KMS-11 (cell line): ENCODE results near the gene PERCC1.

Source experiments
- H2AFZ ChIP-seq: fragments of 200-600 bp; sonication (generic); 2 replicates; pipeline ENCODE4 v1.6.1; 2016; ENCODE audit warnings: antibody characterized with exemption, mixed run types, low read depth
- H3K27ac ChIP-seq: fragments of 200-600 bp; sonication (generic); 2 replicates; pipeline ENCODE4 v1.6.1; 2016; ENCODE audit warnings: mild to moderate bottlenecking, mixed run types
- H3K27me3 ChIP-seq: fragments of 200-600 bp; sonication (generic); 2 replicates; pipeline ENCODE4 v1.6.1; 2017; ENCODE audit warnings: mild to moderate bottlenecking, low read depth, mixed run types, moderate library complexity; ENCODE audit not compliant: insufficient read depth
- H3K36me3 ChIP-seq: fragments of 200-600 bp; sonication (generic); 2 replicates; pipeline ENCODE4 v1.6.1; 2017; ENCODE audit warnings: mild to moderate bottlenecking, mixed run types; ENCODE audit not compliant: insufficient read depth
- H3K4me1 ChIP-seq: fragments of 200-600 bp; sonication (generic); 2 replicates; pipeline ENCODE4 v1.6.1; 2016; ENCODE audit warnings: mild to moderate bottlenecking, low read depth, mixed run types; ENCODE audit not compliant: poor library complexity, severe bottlenecking
- H3K4me2 ChIP-seq: fragments of 200-600 bp; sonication (generic); 2 replicates; pipeline ENCODE4 v1.7.0; 2016; ENCODE audit warnings: mild to moderate bottlenecking, mixed run types
- H3K4me3 ChIP-seq: fragments of 200-600 bp; sonication (generic); IDR thresholded peaks from 2 replicates; pipeline ENCODE4 v1.6.1; 2017; ENCODE audit warnings: low read depth, low read length, mixed read lengths; ENCODE audit not compliant: insufficient read depth
- H3K79me2 ChIP-seq: fragments of 200-600 bp; sonication (generic); 2 replicates; pipeline ENCODE4 v1.6.1; 2016; ENCODE audit warnings: low read depth, mixed run types; ENCODE audit not compliant: insufficient read depth
- H3K9ac ChIP-seq: fragments of 200-600 bp; sonication (generic); 2 replicates; pipeline ENCODE4 v1.6.1; 2016; ENCODE audit warnings: mild to moderate bottlenecking, mixed run types
- H4K20me1 ChIP-seq: fragments of 200-600 bp; sonication (generic); 2 replicates; pipeline ENCODE4 v1.6.1; 2016; ENCODE audit warnings: mild to moderate bottlenecking, mixed run types; ENCODE audit not compliant: insufficient read depth
- CTCF ChIP-seq: fragments of 200-600 bp; sonication (generic); conservative IDR thresholded peaks from 2 replicates; pipeline ENCODE4 v1.6.1; 2017; ENCODE audit warnings: low read depth, mild to moderate bottlenecking, antibody characterized with exemption, low read length, moderate library complexity, mixed read lengths

Gene PERCC1

GRCh38 chr16:1393613-1394176 lies 37.2 kb upstream of the PERCC1 start:
- H3K4me1 ChIP-seq: no peaks in the 10 kb centered on the region
- H3K9ac ChIP-seq: no peak overlapping the region
- no peaks in the 10 kb centered on the region for H3K27me3 ChIP-seq
- H3K4me2 ChIP-seq: no peak overlapping the region
- no peak overlapping the region for H3K4me3 ChIP-seq
- H4K20me1 ChIP-seq: no peaks in the 10 kb centered on the region
- H3K36me3 ChIP-seq: no peaks in the 10 kb centered on the region
- no peak for TF ChIP-seq CTCF
- H3K27ac ChIP-seq: no peak overlapping the region
- H2AFZ ChIP-seq: no peak overlapping the region
- no peaks in the 10 kb centered on the region for H3K79me2 ChIP-seq

- no peak for TF ChIP-seq CTCF
- Histone ChIP-seq H3K4me2 (no peak overlapping the region), H3K9ac (no peak overlapping the region), H3K27ac (no peak overlapping the region), H3K4me3 (no peak overlapping the region), H3K4me1 (no peaks in the 10 kb centered on the region), H3K36me3 (no peaks in the 10 kb centered on the region), H3K27me3 (no peaks in the 10 kb centered on the region), H2AFZ (no peak overlapping the region), H4K20me1 (no peaks in the 10 kb centered on the region), H3K79me2 (no peaks in the 10 kb centered on the region)
Observed at GRCh38 chr16:1394367-1394951, 36.4 kb upstream of the PERCC1 start.

- H3K27ac ChIP-seq: no peak overlapping the region
- no peak overlapping the region for H3K4me3 ChIP-seq
- H3K27me3 ChIP-seq: no peaks in the 10 kb centered on the region
- no peak overlapping the region for H2AFZ ChIP-seq
- no peak overlapping the region for H3K4me2 ChIP-seq
- H3K4me1 ChIP-seq: no peaks in the 10 kb centered on the region
- no peak overlapping the region for H3K9ac ChIP-seq
- H3K79me2 ChIP-seq: no peaks in the 10 kb centered on the region
- no peak for TF ChIP-seq CTCF
- H3K36me3 ChIP-seq: no peaks in the 10 kb centered on the region
- no peaks in the 10 kb centered on the region for H4K20me1 ChIP-seq
Observed at GRCh38 chr16:1395444-1396031, 35.3 kb upstream of the PERCC1 start.

GRCh38 chr16:1397779-1398178 lies 33.1 kb upstream of the PERCC1 start:
- Histone ChIP-seq H3K9ac (no peak overlapping the region), H3K4me2 (no peak overlapping the region), H3K27ac (no peak overlapping the region), H4K20me1 (no peaks in the 10 kb centered on the region), H3K4me1 (no peaks in the 10 kb centered on the region), H2AFZ (no peak overlapping the region), H3K27me3 (no peaks in the 10 kb centered on the region), H3K4me3 (no peak overlapping the region), H3K79me2 (no peaks in the 10 kb centered on the region; the same call in 1 of the 2 replicates), H3K36me3 (no peaks in the 10 kb centered on the region)
- TF ChIP-seq CTCF: no peak
